GM12875 (cell line): Measurements from ENCODE around the gene CHIC1.
"Not testable (repeated sequence)": the region's sequence is repeated elsewhere in the genome, so short reads cannot be mapped to it uniquely, and the experiment has no call there.

Experiments
- H3K4me3 ChIP-seq: one replicate; pipeline ENCODE4 v1.5.1; 2011; ENCODE audit warnings: low read depth, low read length, control low read depth
- TF ChIP-seq, protein P1 (sequence below): IDR thresholded peaks from 2 replicates; pipeline ENCODE4 v1.5.1; 2011; ENCODE audit warnings: low read depth, mild to moderate bottlenecking, control low read depth, inconsistent platforms, low read length, moderate library complexity, borderline replicate concordance; ENCODE audit not compliant: insufficient read depth

Gene CHIC1

DNA sequence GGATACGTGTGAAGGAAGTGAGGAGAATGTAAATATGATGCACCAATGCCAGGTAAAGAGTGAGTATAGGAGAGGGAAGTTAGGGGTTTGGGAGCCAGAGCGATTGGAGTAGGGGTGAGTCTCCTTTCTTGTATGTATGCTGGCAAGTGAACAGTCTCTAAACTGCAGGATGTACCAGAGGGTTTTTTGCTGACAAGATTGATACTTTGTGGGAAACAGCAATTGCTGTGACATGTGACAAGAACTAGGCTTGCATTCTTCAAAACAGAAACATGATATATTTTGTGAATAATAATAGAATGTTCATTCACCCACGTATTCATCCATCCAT, 706 bp downstream of the CHIC1 start:
- TF ChIP-seq, protein P1, sequence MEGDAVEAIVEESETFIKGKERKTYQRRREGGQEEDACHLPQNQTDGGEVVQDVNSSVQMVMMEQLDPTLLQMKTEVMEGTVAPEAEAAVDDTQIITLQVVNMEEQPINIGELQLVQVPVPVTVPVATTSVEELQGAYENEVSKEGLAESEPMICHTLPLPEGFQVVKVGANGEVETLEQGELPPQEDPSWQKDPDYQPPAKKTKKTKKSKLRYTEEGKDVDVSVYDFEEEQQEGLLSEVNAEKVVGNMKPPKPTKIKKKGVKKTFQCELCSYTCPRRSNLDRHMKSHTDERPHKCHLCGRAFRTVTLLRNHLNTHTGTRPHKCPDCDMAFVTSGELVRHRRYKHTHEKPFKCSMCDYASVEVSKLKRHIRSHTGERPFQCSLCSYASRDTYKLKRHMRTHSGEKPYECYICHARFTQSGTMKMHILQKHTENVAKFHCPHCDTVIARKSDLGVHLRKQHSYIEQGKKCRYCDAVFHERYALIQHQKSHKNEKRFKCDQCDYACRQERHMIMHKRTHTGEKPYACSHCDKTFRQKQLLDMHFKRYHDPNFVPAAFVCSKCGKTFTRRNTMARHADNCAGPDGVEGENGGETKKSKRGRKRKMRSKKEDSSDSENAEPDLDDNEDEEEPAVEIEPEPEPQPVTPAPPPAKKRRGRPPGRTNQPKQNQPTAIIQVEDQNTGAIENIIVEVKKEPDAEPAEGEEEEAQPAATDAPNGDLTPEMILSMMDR, result no peak
- H3K4me3 ChIP-seq, result peak overlapping the region; percentile 61

DNA sequence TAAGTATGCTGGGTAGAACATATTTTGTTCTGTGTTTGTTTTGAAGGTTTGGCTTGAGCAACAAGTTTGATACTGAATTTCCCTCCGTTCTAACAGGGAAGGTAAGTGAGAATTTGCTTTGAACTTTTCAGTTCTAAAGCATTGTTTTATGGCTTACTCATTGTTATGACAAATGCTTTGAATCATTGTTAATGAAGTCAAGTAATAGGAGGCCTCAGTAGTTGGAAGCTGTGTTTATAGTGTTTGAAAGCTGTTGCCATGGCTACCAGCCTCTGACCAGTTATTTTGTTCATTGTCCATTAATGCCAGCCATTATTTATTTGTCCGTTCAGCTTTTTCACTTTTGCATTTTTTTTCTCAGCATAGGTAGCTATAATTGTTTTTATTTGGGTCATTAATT, 14.4 kb downstream of the CHIC1 start:
- TF ChIP-seq, protein P1, result no peak
- H3K4me3 ChIP-seq, result no peak overlapping the region

DNA sequence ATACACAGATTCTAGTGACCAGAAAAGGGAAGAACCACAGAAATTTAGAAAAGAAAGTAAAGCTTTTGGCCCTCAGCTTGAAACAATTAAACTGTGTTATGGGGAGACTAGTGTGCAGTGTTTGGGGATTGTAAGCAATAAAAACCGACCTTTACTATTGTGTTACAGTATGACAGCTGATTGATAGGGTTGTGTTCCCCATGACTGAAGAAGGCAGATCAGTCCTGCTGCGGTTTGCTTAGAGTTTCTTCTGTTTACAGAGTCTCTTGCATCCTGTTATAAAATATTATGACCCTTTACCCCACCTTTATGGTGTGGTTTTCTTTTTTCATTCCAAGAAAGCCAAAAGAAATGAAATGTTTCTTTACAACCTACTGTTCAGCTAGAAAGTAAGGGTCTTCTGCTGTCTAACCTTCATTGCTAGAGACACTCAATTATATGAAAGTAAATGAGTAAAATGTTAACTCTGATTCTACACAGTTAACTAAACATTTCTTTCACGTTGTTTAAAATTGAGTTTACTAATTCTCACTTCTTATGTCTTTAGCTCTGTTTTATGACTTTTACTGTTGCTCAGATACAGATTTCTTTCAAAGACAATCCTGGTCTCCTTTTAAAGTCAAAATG, 18.1 kb downstream of the CHIC1 start:
- TF ChIP-seq, protein P1, result no peak
- no peak overlapping the region for H3K4me3 ChIP-seq

DNA sequence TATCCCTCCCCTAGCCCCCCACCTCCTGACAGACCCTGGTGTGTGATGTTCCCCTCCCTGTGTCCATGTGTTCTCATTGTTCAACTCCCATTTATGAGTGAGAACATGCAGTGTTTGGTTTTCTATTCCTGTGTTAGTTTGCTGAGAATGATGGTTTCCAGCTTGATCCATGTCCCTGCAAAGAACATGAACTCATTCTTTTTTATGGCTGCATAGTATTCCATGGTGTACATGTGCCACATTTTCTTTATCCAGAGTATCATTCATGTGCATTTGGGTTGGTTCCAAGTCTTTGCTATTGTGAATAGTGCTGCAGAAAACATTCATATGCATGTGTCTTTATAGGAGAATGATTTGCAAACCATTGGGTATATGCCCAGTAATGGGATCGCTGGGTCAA, 34.8 kb downstream of the CHIC1 start:
- H3K4me3 ChIP-seq, result not testable (repeated sequence)

DNA sequence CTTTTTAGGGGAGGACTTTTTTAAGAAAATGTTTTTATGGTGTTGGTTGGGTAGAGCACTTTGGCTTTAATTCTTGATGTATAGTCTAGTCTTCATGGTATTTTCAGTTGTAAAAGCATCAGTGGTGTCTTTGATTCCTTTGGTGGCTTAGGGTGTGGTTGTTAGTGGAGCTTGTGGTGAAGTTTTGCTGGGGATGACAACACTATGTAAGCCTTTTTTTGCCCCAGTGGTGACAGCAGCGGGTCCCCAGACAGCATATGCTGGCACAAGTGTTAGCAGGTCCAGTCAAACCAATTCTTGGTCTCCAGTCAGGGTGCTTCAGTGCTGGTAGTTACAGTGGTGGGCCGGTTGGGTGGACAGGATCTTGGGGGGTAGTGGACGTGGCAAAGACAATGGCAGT, 52.0 kb downstream of the CHIC1 start:
- H3K4me3 ChIP-seq, result no peak overlapping the region
- TF ChIP-seq, protein P1, result no peak

DNA sequence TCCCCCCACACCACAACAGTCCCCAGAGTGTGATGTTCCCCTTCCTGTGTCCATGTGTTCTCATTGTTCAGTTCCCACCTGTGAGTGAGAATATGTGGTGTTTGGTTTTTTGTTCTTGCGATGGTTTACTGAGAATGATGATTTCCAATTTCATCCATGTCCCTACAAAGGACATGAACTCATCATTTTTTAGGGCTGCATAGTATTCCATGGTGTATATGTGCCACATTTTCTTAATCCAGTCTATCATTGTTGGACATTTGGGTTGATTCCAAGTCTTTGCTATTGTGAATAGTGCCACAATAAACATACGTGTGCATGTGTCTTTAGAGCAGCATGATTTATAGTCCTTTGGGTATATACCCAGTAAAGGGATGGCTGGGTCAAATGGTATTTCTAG, 78.7 kb downstream of the CHIC1 start:
- not testable (repeated sequence) for H3K4me3 ChIP-seq

DNA sequence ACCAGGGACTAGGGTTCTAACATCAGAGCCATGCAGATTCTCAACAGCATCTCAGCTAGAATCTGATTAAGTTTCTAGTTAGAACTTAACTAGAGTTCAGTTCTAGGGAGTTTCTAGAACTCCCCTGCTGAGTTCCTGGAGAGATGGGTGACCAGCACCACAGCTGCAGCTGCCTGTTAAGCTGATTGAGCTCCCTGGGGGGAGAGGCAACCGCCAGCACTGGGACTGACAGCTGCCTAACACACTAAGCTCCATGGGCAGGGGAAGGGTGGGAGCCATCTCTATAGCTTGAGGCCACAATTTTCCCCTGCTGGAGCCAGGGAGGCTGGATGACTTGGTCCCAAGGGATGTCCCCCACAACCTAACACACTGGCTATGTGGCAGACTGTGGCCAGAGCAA, 84.2 kb downstream of the CHIC1 start:
- no peak overlapping the region for H3K4me3 ChIP-seq
- TF ChIP-seq, protein P1, result no peak

DNA sequence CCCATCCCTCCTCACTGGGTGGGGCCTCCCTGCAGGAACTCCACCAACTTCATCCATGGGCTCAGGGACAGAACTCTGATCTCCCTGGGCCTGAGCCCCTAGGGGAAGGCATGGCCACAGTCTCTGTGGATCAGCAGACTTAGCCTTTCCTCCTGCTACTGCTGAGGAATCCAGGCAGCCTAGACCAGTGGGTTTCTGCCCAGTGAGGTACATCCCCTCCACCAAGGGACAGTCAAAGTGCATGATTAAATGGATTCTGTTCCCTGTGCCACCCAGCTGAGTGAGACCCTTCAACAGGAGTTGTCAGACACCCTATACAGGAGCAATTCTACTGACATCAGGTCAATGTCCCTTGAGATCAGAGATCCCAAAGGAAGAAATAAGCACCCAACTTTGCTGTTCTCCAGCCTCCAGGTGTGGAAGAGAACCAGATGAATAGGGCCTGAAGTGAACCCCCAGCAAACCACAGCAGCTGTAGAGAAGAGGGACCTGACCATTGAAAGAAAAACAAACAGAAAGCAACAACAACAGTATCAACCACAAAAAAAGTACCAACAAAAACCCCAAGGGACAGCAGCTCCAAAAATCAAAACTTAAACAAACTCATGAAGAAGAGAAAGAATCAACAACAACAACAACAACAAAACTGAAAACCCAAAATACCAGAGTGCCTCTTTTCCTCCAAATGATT, 84.8 kb downstream of the CHIC1 start:
- TF ChIP-seq, protein P1, result no peak
- H3K4me3 ChIP-seq, result no peak overlapping the region

DNA sequence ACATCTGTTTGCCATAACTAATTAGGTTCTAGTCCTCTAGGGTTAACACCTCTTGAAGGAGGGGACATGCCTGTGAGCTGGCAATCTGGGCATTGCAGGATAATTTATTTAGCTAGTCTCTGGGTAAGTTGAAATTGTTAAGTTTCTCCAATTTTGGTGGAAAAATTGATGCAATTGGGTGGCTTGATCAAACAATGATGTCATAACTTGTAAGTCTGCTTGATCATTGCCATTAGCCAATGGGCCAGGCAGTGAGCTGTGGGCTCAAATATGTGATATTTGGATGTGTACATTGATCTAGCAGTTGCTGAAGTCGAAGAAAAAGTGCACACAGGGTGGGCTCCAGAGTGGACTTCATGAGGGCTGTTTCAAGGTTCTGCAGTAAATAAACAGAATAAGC, 98.3 kb downstream of the CHIC1 start:
- not testable (repeated sequence) for H3K4me3 ChIP-seq
